NCI-H82 treated with DMSO at 0.1 percent for 48 hours (cell line): ENCODE results near the gene OPRD1.

Experiments
- DNase-seq: peaks from one replicate; lab custom pipeline; 2025; ENCODE audit not compliant: unreplicated experiment; lab: John Stamatoyannopoulos, UW

Gene OPRD1

GRCh38 chr1:28882009-28882628 is 70.1 kb downstream of the OPRD1 start:
- DNase-seq: peak; percentile 77

GRCh38 chr1:28883242-28883616 is 71.3 kb downstream of the OPRD1 start:
- DNase-seq: no peak

- DNase-seq: no peak
Measured at GRCh38 chr1:28885472-28885877, 73.5 kb downstream of the OPRD1 start.

- DNase-seq: no peak
Measured at GRCh38 chr1:28885977-28886730, 74.2 kb downstream of the OPRD1 start.

- peak; percentile 66 for DNase-seq
Measured at GRCh38 chr1:28886731-28887418, 74.9 kb downstream of the OPRD1 start.

- DNase-seq: no peak
Measured at GRCh38 chr1:28887419-28887834, 75.5 kb downstream of the OPRD1 start.

GRCh38 chr1:28887835-28888682 is 76.1 kb downstream of the OPRD1 start:
- no peak for DNase-seq

- no peak for DNase-seq
Measured at GRCh38 chr1:28888915-28889314, 76.9 kb downstream of the OPRD1 start.

- DNase-seq: no peak
Measured at GRCh38 chr1:28889357-28889756, 77.4 kb downstream of the OPRD1 start.

GRCh38 chr1:28890435-28890834 is 78.5 kb downstream of the OPRD1 start:
- DNase-seq: peak; percentile 55

GRCh38 chr1:28890836-28891235 is 78.9 kb downstream of the OPRD1 start:
- DNase-seq: no peak

- DNase-seq: no peak
Measured at GRCh38 chr1:28891256-28891655, 79.3 kb downstream of the OPRD1 start.

- peak; percentile 55 for DNase-seq
Measured at GRCh38 chr1:28893403-28894102, 81.6 kb downstream of the OPRD1 start.

- no peak for DNase-seq
Measured at GRCh38 chr1:28894785-28895184, 82.8 kb downstream of the OPRD1 start.

GRCh38 chr1:28895896-28896608 is 84.1 kb downstream of the OPRD1 start:
- DNase-seq: no peak

GRCh38 chr1:28896609-28896986 is 84.6 kb downstream of the OPRD1 start:
- DNase-seq: no peak

GRCh38 chr1:28897789-28898188 is 85.8 kb downstream of the OPRD1 start:
- DNase-seq: no peak

GRCh38 chr1:28898405-28898881 is 86.5 kb downstream of the OPRD1 start:
- peak; percentile 41 for DNase-seq

- no peak for DNase-seq
Measured at GRCh38 chr1:28899267-28899666, 87.3 kb downstream of the OPRD1 start.

- DNase-seq: no peak
Measured at GRCh38 chr1:28900562-28900961, 88.6 kb downstream of the OPRD1 start.
